Activated CD4-positive, alpha-beta T cell treated with anti-CD3 and anti-CD28 coated beads, Interleukin-2, Interleukin-4, amounts not matched to agents 100 ng/mL and 50 ng/mL, durations not matched to agents 16 hours and 8 hours (primary cell): ENCODE data around the gene PTPN22.
"Not testable (repeated sequence)": the region's sequence is repeated elsewhere in the genome, so short reads cannot be mapped to it uniquely, and the experiment has no call there.

Source experiments
- DNase-seq: peaks from one replicate; pipeline ENCODE4 v3.0.0-alpha.2; 2020; ENCODE audit warnings: low spot score

The PTPN22 gene

GRCh38 chr1:113852694-113853093, 18.8 kb downstream of the PTPN22 start:
- not testable (repeated sequence) for DNase-seq

GRCh38 chr1:113850127-113850796, 21.2 kb downstream of the PTPN22 start:
- no peak for DNase-seq

GRCh38 chr1:113849072-113849471, 22.4 kb downstream of the PTPN22 start:
- no peak for DNase-seq

GRCh38 chr1:113846391-113847035, 25.0 kb downstream of the PTPN22 start:
- no peak for DNase-seq

GRCh38 chr1:113836534-113836933, 35.0 kb downstream of the PTPN22 start:
- no peak for DNase-seq

GRCh38 chr1:113835686-113836290, 35.7 kb downstream of the PTPN22 start:
- peak; percentile 42 for DNase-seq

GRCh38 chr1:113834716-113835115, 36.8 kb downstream of the PTPN22 start:
- DNase-seq, result no peak

- no peak for DNase-seq
These were observed 41.5 kb downstream of the PTPN22 start for GRCh38 chr1:113830039-113830438.

GRCh38 chr1:113821916-113822315, 49.6 kb downstream of the PTPN22 start:
- no peak for DNase-seq

GRCh38 chr1:113818578-113818977, 52.9 kb downstream of the PTPN22 start:
- no peak for DNase-seq

GRCh38 chr1:113813218-113813617, 58.3 kb downstream of the PTPN22 start:
- DNase-seq, result no peak

GRCh38 chr1:113812661-113813135, 58.8 kb downstream of the PTPN22 start:
- DNase-seq, result no peak

GRCh38 chr1:113811888-113812660, 59.4 kb downstream of the PTPN22 start, which contains the start of gene RSBN1:
Gene RSBN1 (minus strand): TSS chr1:113812476. CDS start chr1:113812412, 64 bp downstream.
- peak; percentile 99 for DNase-seq

GRCh38 chr1:113811156-113811887, 60.2 kb downstream of the PTPN22 start:
- DNase-seq, result peak; percentile 31

- DNase-seq, result no peak
These were observed 61.6 kb downstream of the PTPN22 start for GRCh38 chr1:113809670-113810602.

GRCh38 chr1:113808450-113809195, 62.9 kb downstream of the PTPN22 start:
- DNase-seq, result no peak

GRCh38 chr1:113805639-113806038, 65.9 kb downstream of the PTPN22 start:
- no peak for DNase-seq

GRCh38 chr1:113805256-113805531, 66.3 kb downstream of the PTPN22 start:
- no peak for DNase-seq

GRCh38 chr1:113804421-113805255, 66.9 kb downstream of the PTPN22 start:
- no peak for DNase-seq
